Peyer's patch (tissue), 4 donors: ENCODE results near the gene COL11A2.

ENCODE experiments used
- CTCF ChIP-seq, 6 experiments: fragments of 450-650 bp in 4 of 6; fragments of 200-600 bp in 2 of 6; sonication (generic) in 1 of 6; IDR thresholded peaks; one replicate each; pipeline ENCODE4 v1.5.1; 2017 to 2019; ENCODE audit warnings: antibody characterized with exemption in 6 of 6, mild to moderate bottlenecking in 3 of 6, moderate library complexity in 1 of 6
- POLR2A ChIP-seq, 2 donors: fragments of 450-650 bp; IDR thresholded peaks; one replicate each; pipeline ENCODE4 v1.5.1; 2017; ENCODE audit warnings: antibody characterized with exemption in 2 of 2, mild to moderate bottlenecking in 2 of 2, moderate library complexity in 2 of 2

DNA sequence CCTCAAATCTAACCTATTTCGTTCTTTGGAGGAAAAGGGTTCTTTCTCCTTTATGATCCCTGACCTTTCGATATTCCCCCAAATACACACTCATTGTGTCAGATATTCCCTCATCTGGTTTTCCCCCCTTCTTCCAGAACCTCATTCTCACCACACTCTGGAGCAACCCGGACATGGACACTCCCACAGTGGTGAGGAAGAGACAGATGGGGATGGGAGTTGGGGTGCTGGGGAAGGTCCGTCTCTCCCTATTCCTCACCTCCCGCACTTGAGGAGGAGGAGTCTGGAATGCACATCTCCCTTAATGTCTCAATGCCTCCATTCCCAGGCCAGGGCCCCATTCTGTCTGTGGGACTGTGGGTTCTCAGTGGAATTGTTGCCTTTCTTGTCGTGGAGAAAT, 9.7 kb upstream of the COL11A2 start:
- TF ChIP-seq CTCF (IDR thresholded peaks at IDR 0.05): no peak
- TF ChIP-seq POLR2A (IDR thresholded peaks at IDR 0.05): no peak
